ENCODE data around the gene ACOX3. TPM values are rescaled to one million over a fixed set of nuclear protein-coding genes. Genes with fewer than 3 reads are reported as not detected.

Gene ACOX3
- polyA plus RNA-seq, 1 donor (not counting 4 experiments of a cell fraction or from before 2014, with no cell fraction given) = 6.7 TPM

GRCh38 chr4:8434251-8435073 is 6.1 kb downstream of the ACOX3 start:
- no peak overlapping the region for H3K9ac ChIP-seq (ENCODE audit: control insufficient read depth, extremely low read depth, insufficient read depth, low read length)
- peaks cover 33% of the 10 kb centered on the region for H3K4me1 ChIP-seq (ENCODE audit: control insufficient read depth, extremely low read depth, insufficient read depth, low read length)
- no peaks in the 10 kb centered on the region for H3K27me3 ChIP-seq (ENCODE audit: control insufficient read depth, extremely low read depth, insufficient read depth, low read length)

GRCh38 chr4:8433136-8433535 is 7.4 kb downstream of the ACOX3 start:
- Histone ChIP-seq H3K9me1 (ENCODE audit: control insufficient read depth, extremely low read depth, insufficient read depth, low read length) (no peaks in the 10 kb centered on the region), H3K27ac (ENCODE audit: control insufficient read depth, insufficient read depth, low read length) (no peak overlapping the region), H3K36me3 (ENCODE audit: control insufficient read depth in 2 of 2, extremely low read depth in 1 of 2, insufficient read depth in 2 of 2, low read length in 2 of 2) (no peaks in the 10 kb centered on the region), H3K9ac (ENCODE audit: control insufficient read depth, extremely low read depth, insufficient read depth, low read length) (no peak overlapping the region), H3K27me3 (ENCODE audit: control insufficient read depth, extremely low read depth, insufficient read depth, low read length) (no peaks in the 10 kb centered on the region), H3K79me2 (ENCODE audit: control insufficient read depth, insufficient read depth, low read length) (peaks cover 9% of the 10 kb centered on the region), H3K4me1 (ENCODE audit: control insufficient read depth, extremely low read depth, insufficient read depth, low read length) (peaks cover 27% of the 10 kb centered on the region), H4K20me1 (ENCODE audit: control insufficient read depth, extremely low read depth, insufficient read depth, low read length) (no peaks in the 10 kb centered on the region), H3K4me3 (ENCODE audit: control insufficient read depth in 2 of 3, extremely low read depth in 1 of 3, insufficient read depth in 2 of 3, low read depth in 1 of 3, low read length in 3 of 3) (no peak overlapping the region), H3K9me3 (ENCODE audit: control insufficient read depth, low read depth, low read length) (no peaks in the 10 kb centered on the region), H3K4me2 (ENCODE audit: control insufficient read depth, extremely low read depth, insufficient read depth, low read depth, low read length) (no peak overlapping the region), H2AFZ (ENCODE audit: control insufficient read depth, low read length) (no peak overlapping the region)
- TF ChIP-seq EZH2 (IDR thresholded peaks at IDR 0.05; ENCODE audit: low read length) (no peak), CTCF (optimal IDR thresholded peaks at IDR 0.05 in 1 of 3, IDR thresholded peaks at IDR 0.05 in 1 of 3, conservative IDR thresholded peaks at IDR 0.05 in 1 of 3; ENCODE audit: extremely low read depth in 1 of 3, insufficient read depth in 2 of 3, low read length in 3 of 3) (no peak)
- dilution Hi-C loops (cut with MboI; ENCODE audit: extremely low pct_ligation_motif_present, low sequenced_read_pairs) = no loop called here
- FAIRE-seq (no peak), DNase-seq (ENCODE audit: low read depth, low spot score) (no peak)

More at GRCh38 chr4:8434251-8435073, 6.1 kb downstream of the ACOX3 start:
- FAIRE-seq (no peak), DNase-seq (ENCODE audit: low read depth, low spot score) (no peak)
- no peaks in the 10 kb centered on the region for H3K36me3 ChIP-seq (ENCODE audit: control insufficient read depth in 2 of 2, extremely low read depth in 1 of 2, insufficient read depth in 2 of 2, low read length in 2 of 2)
- H4K20me1 ChIP-seq (ENCODE audit: control insufficient read depth, extremely low read depth, insufficient read depth, low read length) = no peaks in the 10 kb centered on the region
- no peak overlapping the region for H2AFZ ChIP-seq (ENCODE audit: control insufficient read depth, low read length)
- H3K9me3 ChIP-seq (ENCODE audit: control insufficient read depth, low read depth, low read length) = no peaks in the 10 kb centered on the region
- no peaks in the 10 kb centered on the region for H3K9me1 ChIP-seq (ENCODE audit: control insufficient read depth, extremely low read depth, insufficient read depth, low read length)
- H3K4me3 ChIP-seq (ENCODE audit: control insufficient read depth in 2 of 3, extremely low read depth in 1 of 3, insufficient read depth in 2 of 3, low read depth in 1 of 3, low read length in 3 of 3) = no peak overlapping the region
- H3K79me2 ChIP-seq (ENCODE audit: control insufficient read depth, insufficient read depth, low read length) = peaks cover 18% of the 10 kb centered on the region
- TF ChIP-seq EZH2 (IDR thresholded peaks at IDR 0.05; ENCODE audit: low read length) (no peak), CTCF (optimal IDR thresholded peaks at IDR 0.05 in 1 of 3, IDR thresholded peaks at IDR 0.05 in 1 of 3, conservative IDR thresholded peaks at IDR 0.05 in 1 of 3; ENCODE audit: extremely low read depth in 1 of 3, insufficient read depth in 2 of 3, low read length in 3 of 3) (no peak)
- H3K27ac ChIP-seq (ENCODE audit: control insufficient read depth, insufficient read depth, low read length) = no peak overlapping the region
- dilution Hi-C loops (cut with MboI; ENCODE audit: extremely low pct_ligation_motif_present, low sequenced_read_pairs) = no loop called here
- peak overlapping the region; percentile 62 for H3K4me2 ChIP-seq (ENCODE audit: control insufficient read depth, extremely low read depth, insufficient read depth, low read depth, low read length)

All from keratinocyte (primary cell).